Vagina (tissue), 2 donors: ENCODE data around the gene DGKH.

ENCODE experiments used
- CTCF ChIP-seq, 3 experiments: fragments of 450-650 bp in 2 of 3; fragments of 200-600 bp in 1 of 3; sonication (generic) in 1 of 3; IDR thresholded peaks; one replicate each; pipeline ENCODE4 v1.5.1; 2017 to 2019; ENCODE audit warnings: antibody characterized with exemption in 3 of 3, mild to moderate bottlenecking in 2 of 3, moderate library complexity in 2 of 3
- POLR2A ChIP-seq, 2 donors: fragments of 450-650 bp; IDR thresholded peaks; one replicate each; pipeline ENCODE4 v1.6.1; 2017; ENCODE audit warnings: antibody characterized with exemption in 2 of 2, mild to moderate bottlenecking in 2 of 2, moderate library complexity in 2 of 2

DNA sequence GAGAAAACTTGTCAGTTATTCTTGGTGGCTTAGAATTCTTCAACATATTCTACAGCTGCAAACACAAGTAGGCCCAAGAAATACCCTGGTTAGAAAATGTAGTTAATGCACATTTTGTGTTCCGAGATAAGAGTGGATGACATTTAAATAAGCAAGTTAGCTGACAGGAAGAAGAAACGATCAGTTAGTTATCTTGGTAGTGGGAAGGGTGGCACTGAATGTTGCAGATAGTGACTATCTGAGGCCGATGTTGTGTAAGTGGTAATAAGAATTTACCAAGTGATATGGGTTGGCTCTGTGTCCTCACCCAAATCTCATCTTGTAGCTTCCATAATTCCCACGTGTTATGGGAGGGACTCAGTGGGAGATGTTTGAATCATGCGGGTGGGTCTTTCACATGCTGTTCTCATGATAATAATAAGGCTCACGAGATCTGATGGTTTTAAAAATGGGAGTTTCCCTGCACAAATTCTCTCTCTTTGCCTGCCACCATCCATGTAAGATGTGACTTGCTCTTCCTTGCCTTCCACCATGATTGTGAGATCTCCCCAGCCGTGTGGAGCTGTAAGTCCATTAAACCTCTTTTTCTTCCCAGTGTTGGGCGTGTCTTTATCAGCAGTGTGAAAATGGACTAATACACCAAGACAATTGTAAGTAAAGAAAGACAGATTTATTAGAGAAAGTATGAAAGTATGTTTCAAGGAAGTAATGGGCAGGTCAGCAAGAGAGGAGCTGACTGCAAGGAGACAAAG lies 212.6 kb downstream of the DGKH start:
- TF ChIP-seq CTCF (IDR thresholded peaks at IDR 0.05) (no peak), POLR2A (IDR thresholded peaks at IDR 0.05) (no peak)
